H9 (cell line): ENCODE results near the gene FAM81A. TPM values are rescaled to one million over a fixed set of nuclear protein-coding genes. Genes with fewer than 3 reads are reported as not detected.

ENCODE experiments used
- DNase-seq: peaks from one replicate; pipeline ENCODE4 v3.0.0-alpha.2; 2017
- H2AFZ ChIP-seq: one replicate; pipeline ENCODE4 v1.6.1; 2013; ENCODE audit warnings: mild to moderate bottlenecking, low read length, control low read depth, moderate library complexity
- H2AK5ac ChIP-seq: 2 replicates; pipeline ENCODE4 v1.6.1; 2013; ENCODE audit warnings: low read length, control low read depth, mixed read lengths; ENCODE audit not compliant: insufficient read length
- H2BK120ac ChIP-seq: one replicate; pipeline ENCODE4 v1.6.1; 2013; ENCODE audit warnings: low read depth, mild to moderate bottlenecking, low read length, control low read depth, inconsistent platforms; ENCODE audit not compliant: poor library complexity, severe bottlenecking
- H2BK12ac ChIP-seq: 2 replicates; pipeline ENCODE4 v1.6.1; 2013; ENCODE audit warnings: low read length, control low read depth, mixed read lengths, low read depth; ENCODE audit not compliant: insufficient read length
- H2BK15ac ChIP-seq: 2 replicates; pipeline ENCODE4 v1.6.1; 2013; ENCODE audit warnings: low read depth, low read length, control low read depth
- H2BK20ac ChIP-seq: one replicate; pipeline ENCODE4 v1.6.1; 2013; ENCODE audit warnings: low read depth, mild to moderate bottlenecking, low read length, control low read depth, inconsistent platforms; ENCODE audit not compliant: poor library complexity, severe bottlenecking
- H2BK5ac ChIP-seq: 2 replicates; pipeline ENCODE4 v1.6.1; 2013; ENCODE audit warnings: low read length, control low read depth, mixed read lengths; ENCODE audit not compliant: insufficient read length
- H3K14ac ChIP-seq: 2 replicates; pipeline ENCODE4 v1.6.1; 2013; ENCODE audit warnings: low read length, control low read depth; ENCODE audit not compliant: insufficient read depth
- H3K18ac ChIP-seq: 2 replicates; pipeline ENCODE4 v1.6.1; 2013; ENCODE audit warnings: low read depth, mild to moderate bottlenecking, mixed read lengths, low read length, control low read depth; ENCODE audit not compliant: insufficient read length
- H3K23ac ChIP-seq: 2 replicates; pipeline ENCODE4 v1.6.1; 2013; ENCODE audit warnings: low read length, control low read depth, mixed read lengths, low read depth; ENCODE audit not compliant: insufficient read length
- H3K23me2 ChIP-seq: 2 replicates; pipeline ENCODE4 v1.6.1; 2013; ENCODE audit warnings: low read depth, mild to moderate bottlenecking, mixed read lengths, low read length, control low read depth; ENCODE audit not compliant: insufficient read length, poor library complexity, severe bottlenecking
- H3K27ac ChIP-seq: 2 replicates; pipeline ENCODE4 v1.5.1; 2013; ENCODE audit warnings: low read length, control low read depth, mixed read lengths, low read depth; ENCODE audit not compliant: insufficient read length
- H3K27me3 ChIP-seq: 2 replicates; pipeline ENCODE4 v1.6.1; 2013; ENCODE audit warnings: low read length, control low read depth, inconsistent platforms; ENCODE audit not compliant: insufficient read depth
- H3K4ac ChIP-seq: 2 replicates; pipeline ENCODE4 v1.6.1; 2013; ENCODE audit warnings: low read depth, mild to moderate bottlenecking, control low read depth, inconsistent platforms, low read length, moderate library complexity
- H3K4me1 ChIP-seq: 2 replicates; pipeline ENCODE4 v1.6.1; 2013; ENCODE audit warnings: low read length, control low read depth, inconsistent platforms; ENCODE audit not compliant: insufficient read depth
- H3K4me2 ChIP-seq: 2 replicates; pipeline ENCODE4 v1.6.1; 2013; ENCODE audit warnings: low read length, control low read depth, mixed read lengths; ENCODE audit not compliant: insufficient read length, insufficient read depth
- H3K56ac ChIP-seq: 2 replicates; pipeline ENCODE4 v1.6.1; 2013; ENCODE audit warnings: low read depth, mild to moderate bottlenecking, mixed read lengths, low read length, control low read depth; ENCODE audit not compliant: insufficient read length
- H3K79me1 ChIP-seq: 2 replicates; pipeline ENCODE4 v1.6.1; 2013; ENCODE audit warnings: low read depth, mild to moderate bottlenecking, moderate library complexity, low read length, control low read depth, inconsistent platforms; ENCODE audit not compliant: insufficient read depth, poor library complexity, severe bottlenecking
- H3K79me2 ChIP-seq: 2 replicates; pipeline ENCODE4 v1.6.1; 2013; ENCODE audit warnings: low read length, control low read depth, inconsistent platforms; ENCODE audit not compliant: insufficient read depth
- H3K9ac ChIP-seq: 2 replicates; pipeline ENCODE4 v1.6.1; 2013; ENCODE audit warnings: low read length, control low read depth, mixed read lengths; ENCODE audit not compliant: insufficient read length; ENCODE audit errors: extremely low read depth
- H3K9me3 ChIP-seq: one replicate; pipeline ENCODE4 v1.6.1; 2013; ENCODE audit warnings: low read depth, low read length, inconsistent platforms; ENCODE audit not compliant: control insufficient read depth
- H3T11ph ChIP-seq: one replicate; pipeline ENCODE4 v1.6.1; 2013; ENCODE audit warnings: mild to moderate bottlenecking, low read length, control low read depth, inconsistent platforms
- H4K20me1 ChIP-seq: one replicate; pipeline ENCODE4 v1.6.1; 2013; ENCODE audit not compliant: control insufficient read depth, insufficient read length, insufficient read depth
- H4K5ac ChIP-seq: 2 replicates; pipeline ENCODE4 v1.6.1; 2013; ENCODE audit warnings: low read depth, mild to moderate bottlenecking, mixed read lengths, low read length, control low read depth; ENCODE audit not compliant: insufficient read length
- H4K8ac ChIP-seq: replicated peaks from 2 replicates; pipeline ENCODE4 v1.6.1; 2013; ENCODE audit warnings: low read length, control low read depth, mixed read lengths, low read depth; ENCODE audit not compliant: insufficient read length
- H4K91ac ChIP-seq: 2 replicates; pipeline ENCODE4 v1.6.1; 2013; ENCODE audit warnings: low read depth, mild to moderate bottlenecking, moderate library complexity, mixed read lengths, low read length, control low read depth; ENCODE audit not compliant: insufficient read length
- H3K27ac Mint-ChIP-seq, 3 experiments: 2 replicates in 2 of 3; 3 replicates in 1 of 3; pipeline ENCODE4 v1.8.0; 2020 to 2021; ENCODE audit warnings: mixed read lengths in 3 of 3, mild to moderate bottlenecking in 1 of 3, moderate library complexity in 1 of 3
- H3K27me3 Mint-ChIP-seq: 2 replicates; pipeline ENCODE4 v1.8.0; 2021; ENCODE audit warnings: low read depth, mild to moderate bottlenecking, moderate library complexity, mixed read lengths
- H3K36me3 Mint-ChIP-seq, 3 experiments: 2 replicates in 2 of 3; 3 replicates in 1 of 3; pipeline ENCODE4 v1.8.0; 2020 to 2021; ENCODE audit warnings: low read depth in 3 of 3, mixed read lengths in 3 of 3; ENCODE audit not compliant: insufficient read depth in 1 of 3
- H3K4me1 Mint-ChIP-seq, 2 experiments: 2 replicates each; pipeline ENCODE4 v1.8.0; 2020; ENCODE audit warnings: mixed read lengths in 2 of 2
- H3K4me3 Mint-ChIP-seq, 2 experiments: 2 replicates in 1 of 2; 3 replicates in 1 of 2; pipeline ENCODE4 v1.8.0; 2020 to 2021; ENCODE audit warnings: mild to moderate bottlenecking in 2 of 2, mixed read lengths in 2 of 2, moderate library complexity in 1 of 2
- H3K9me3 Mint-ChIP-seq, 2 experiments: 2 replicates in 1 of 2; 3 replicates in 1 of 2; pipeline ENCODE4 v1.8.0; 2020; ENCODE audit warnings: mild to moderate bottlenecking in 2 of 2, mixed read lengths in 2 of 2, moderate library complexity in 1 of 2
- WGBS: extraction: QIAGEN DNeasy Blood & Tissue Kit; methylation state at CpG from one replicate; pipeline ENCODE4 v1.1.7; 2013; ENCODE audit warnings: missing lambda C conversion rate, low lambda C conversion rate, mixed read lengths; ENCODE audit not compliant: insufficient read length; ENCODE audit errors: extremely low coverage; 5-methylcytosine and 5-hydroxymethylcytosine counted together
- total RNA-seq: library from RNA; stranded (reverse); gene quantifications from 2 replicates; pipeline ENCODE4 v1.2.1, GENCODE V29; 2021
- TF ChIP-seq, protein P1 (sequence below): fragments of 200-600 bp; sonication (generic); conservative IDR thresholded peaks from 3 replicates; pipeline ENCODE4 v1.8.0; 2021; ENCODE audit warnings: antibody characterized with exemption, mild to moderate bottlenecking

Gene FAM81A
- total RNA-seq, 1 experiment from 2014 or later: 1.7 TPM

- no peaks in the 10 kb centered on the region for H3K79me1 ChIP-seq
- no peak overlapping the region for H4K91ac ChIP-seq
- no peaks in the 10 kb centered on the region for H3K27me3 ChIP-seq
- peaks cover 3% of the 10 kb centered on the region; the same call in 1 of the 2 replicates for H3K4me1 ChIP-seq
- Mint-ChIP-seq H3K4me1 (peaks cover 29 to 38% of the 10 kb centered on the region in 2 experiments), H3K4me3 (peak overlapping the region in 1 of 2 experiments; percentile 2; a peak in 1 of 5 replicates), H3K36me3 (peaks cover 0 to 12% (median 7%) of the 10 kb centered on the region in 3 experiments; a peak in 4 of 7 replicates), H3K9me3 (peaks cover 10 to 15% of the 10 kb centered on the region in 2 experiments), H3K27ac (peak overlapping the region in 1 of 3 experiments; percentile 52; a peak in 1 of 7 replicates), H3K27me3 (peaks cover 97% of the 10 kb centered on the region)
- H3K27ac ChIP-seq: no peak overlapping the region
- no peak overlapping the region for H3K14ac ChIP-seq
- H3K4ac ChIP-seq: no peak overlapping the region
- H3K9ac ChIP-seq: no peak overlapping the region
- H3K79me2 ChIP-seq: no peaks in the 10 kb centered on the region
- H2BK5ac ChIP-seq: no peak overlapping the region
- H2BK120ac ChIP-seq: no peak overlapping the region
- no peaks in the 10 kb centered on the region for H3K9me3 ChIP-seq
- no peak overlapping the region for H2AFZ ChIP-seq
- H3K4me2 ChIP-seq: no peak overlapping the region
- no peaks in the 10 kb centered on the region for H3K23me2 ChIP-seq
- no peak overlapping the region for H2BK15ac ChIP-seq
- WGBS: no CpG with 5 or more reads among the region's 9 CpGs
- H3T11ph ChIP-seq: no peak overlapping the region
- H3K56ac ChIP-seq: no peak overlapping the region
- H4K8ac ChIP-seq: no peak overlapping the region
- H2BK12ac ChIP-seq: no peak overlapping the region
- H3K23ac ChIP-seq: no peak overlapping the region
- TF ChIP-seq, protein P1, sequence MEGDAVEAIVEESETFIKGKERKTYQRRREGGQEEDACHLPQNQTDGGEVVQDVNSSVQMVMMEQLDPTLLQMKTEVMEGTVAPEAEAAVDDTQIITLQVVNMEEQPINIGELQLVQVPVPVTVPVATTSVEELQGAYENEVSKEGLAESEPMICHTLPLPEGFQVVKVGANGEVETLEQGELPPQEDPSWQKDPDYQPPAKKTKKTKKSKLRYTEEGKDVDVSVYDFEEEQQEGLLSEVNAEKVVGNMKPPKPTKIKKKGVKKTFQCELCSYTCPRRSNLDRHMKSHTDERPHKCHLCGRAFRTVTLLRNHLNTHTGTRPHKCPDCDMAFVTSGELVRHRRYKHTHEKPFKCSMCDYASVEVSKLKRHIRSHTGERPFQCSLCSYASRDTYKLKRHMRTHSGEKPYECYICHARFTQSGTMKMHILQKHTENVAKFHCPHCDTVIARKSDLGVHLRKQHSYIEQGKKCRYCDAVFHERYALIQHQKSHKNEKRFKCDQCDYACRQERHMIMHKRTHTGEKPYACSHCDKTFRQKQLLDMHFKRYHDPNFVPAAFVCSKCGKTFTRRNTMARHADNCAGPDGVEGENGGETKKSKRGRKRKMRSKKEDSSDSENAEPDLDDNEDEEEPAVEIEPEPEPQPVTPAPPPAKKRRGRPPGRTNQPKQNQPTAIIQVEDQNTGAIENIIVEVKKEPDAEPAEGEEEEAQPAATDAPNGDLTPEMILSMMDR: no peak
- no peak overlapping the region for H4K5ac ChIP-seq
- H2BK20ac ChIP-seq: no peak overlapping the region
- H4K20me1 ChIP-seq: no peaks in the 10 kb centered on the region
- no peak for DNase-seq
- H2AK5ac ChIP-seq: no peak overlapping the region
- no peak overlapping the region for H3K18ac ChIP-seq
Measured at GRCh38 chr15:59548501-59549226, 110.7 kb downstream of the FAM81A start.
